ENCODE measurements around the gene RABL2A.
"Not testable (repeated sequence)": the region's sequence is repeated elsewhere in the genome, so short reads cannot be mapped to it uniquely, and the experiment has no call there.

DNA sequence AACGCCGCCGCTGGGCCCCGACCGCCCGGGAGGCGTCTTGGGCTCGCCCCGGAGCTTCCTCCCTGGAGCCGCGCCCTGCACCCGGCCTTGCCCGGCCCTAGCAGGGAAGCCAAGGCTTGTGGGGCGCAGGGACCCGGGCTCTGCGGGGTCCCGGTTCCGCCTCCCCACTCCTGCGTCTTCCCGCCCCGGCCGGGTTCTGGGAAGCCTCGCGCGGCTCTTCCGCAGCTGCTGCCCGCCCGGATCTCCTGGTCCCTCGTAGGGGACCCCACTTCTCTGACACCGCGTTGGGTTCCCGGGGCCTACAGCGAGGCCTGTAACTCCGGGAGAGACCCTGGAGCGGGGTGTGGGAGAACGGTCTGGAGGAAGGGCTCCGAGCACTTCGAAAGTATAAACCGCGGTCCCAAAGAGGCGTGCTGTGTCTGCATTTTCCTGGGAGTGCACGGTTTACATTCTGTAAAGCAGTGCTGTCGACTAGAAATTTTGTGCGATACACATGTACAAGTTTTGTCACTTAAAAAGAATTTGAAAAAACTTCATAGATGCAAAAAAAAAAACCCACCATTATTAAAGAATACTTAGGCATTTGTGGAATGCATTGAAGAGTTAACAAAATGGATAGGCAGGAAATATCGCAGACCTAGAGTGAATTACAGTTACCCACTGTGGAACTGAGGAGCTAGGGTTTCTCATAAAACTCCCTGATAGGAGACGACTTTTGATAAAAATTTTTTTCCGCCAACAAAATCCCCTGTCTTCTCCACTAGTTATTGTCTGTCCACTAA lies 42.6 kb upstream of the RABL2A start:
- TF ChIP-seq EZH2 (IDR thresholded peaks at IDR 0.05; ENCODE audit: low read length); CTCF (optimal IDR thresholded peaks at IDR 0.05 in 1 of 3, IDR thresholded peaks at IDR 0.05 in 1 of 3, conservative IDR thresholded peaks at IDR 0.05 in 1 of 3; ENCODE audit: extremely low read depth in 1 of 3, insufficient read depth in 2 of 3, low read length in 3 of 3): not testable (repeated sequence)
